ENCODE data around the gene STUM.

DNA sequence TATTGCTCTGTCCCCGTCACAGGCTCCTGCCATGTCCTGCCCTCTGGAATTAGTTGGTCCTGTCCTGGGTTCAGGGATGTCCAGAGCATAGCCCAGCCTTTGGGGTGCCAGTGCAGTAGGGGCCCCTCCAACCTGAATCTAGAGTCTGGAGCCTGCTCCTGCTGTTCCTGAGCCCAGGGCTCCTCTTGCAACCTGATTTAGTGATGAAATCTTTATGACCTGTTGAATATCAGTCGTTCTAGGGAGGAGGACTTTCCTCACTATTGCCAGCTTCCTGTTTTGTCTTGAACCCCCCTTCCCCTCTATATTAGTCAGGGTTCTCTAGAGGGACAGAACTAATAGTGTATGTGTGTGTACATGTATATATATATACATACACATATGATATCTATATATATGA lies 42.5 kb upstream of the STUM start:
- TF ChIP-seq ZNF274 (IDR thresholded peaks at IDR 0.05; ENCODE audit: low read depth, low read length): no peak
- TF ChIP-seq YY1 (IDR thresholded peaks at IDR 0.05; ENCODE audit: insufficient read depth, insufficient read length): no peak
- TF ChIP-seq SUZ12 (IDR thresholded peaks at IDR 0.05; ENCODE audit: extremely low read depth, insufficient read depth, insufficient read length): no peak

Measured in NT2/D1 (cell line).